Body of pancreas (tissue), 4 donors: ENCODE results near the gene ELAVL2.

Source experiments
- POLR2A ChIP-seq, 3 donors: fragments of 450-650 bp; IDR thresholded peaks; one replicate each; pipeline ENCODE4 v1.6.1; 2016; ENCODE audit warnings: antibody characterized with exemption in 3 of 3, mild to moderate bottlenecking in 2 of 3
- TF ChIP-seq, protein P1 (sequence below), 7 experiments: fragments of 450-650 bp in 4 of 7; fragments of 200-600 bp in 3 of 7; sonication (generic) in 3 of 7; IDR thresholded peaks; one replicate each; pipeline ENCODE4 v1.5.1; 2016 to 2019; ENCODE audit warnings: antibody characterized with exemption in 7 of 7

DNA sequence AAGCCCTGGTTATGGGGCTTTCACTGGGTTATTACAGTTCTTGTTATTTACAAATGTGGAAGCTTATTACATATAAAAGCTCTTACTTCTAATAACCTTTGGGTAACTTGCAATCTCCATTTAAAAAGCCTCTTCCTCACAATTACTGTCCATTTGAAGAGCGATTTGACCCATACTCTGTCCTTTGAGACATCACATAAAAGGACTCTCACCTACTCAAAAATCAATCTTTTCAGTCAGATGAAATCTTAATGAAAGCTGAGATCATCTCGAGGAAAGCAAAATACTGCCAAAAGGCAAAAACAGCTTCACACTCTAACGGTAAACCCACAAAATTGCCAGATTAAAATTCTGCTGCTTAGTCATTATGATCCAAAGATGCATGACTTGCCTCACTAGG is 29.8 kb downstream of the ELAVL2 start:
- TF ChIP-seq, protein P1, sequence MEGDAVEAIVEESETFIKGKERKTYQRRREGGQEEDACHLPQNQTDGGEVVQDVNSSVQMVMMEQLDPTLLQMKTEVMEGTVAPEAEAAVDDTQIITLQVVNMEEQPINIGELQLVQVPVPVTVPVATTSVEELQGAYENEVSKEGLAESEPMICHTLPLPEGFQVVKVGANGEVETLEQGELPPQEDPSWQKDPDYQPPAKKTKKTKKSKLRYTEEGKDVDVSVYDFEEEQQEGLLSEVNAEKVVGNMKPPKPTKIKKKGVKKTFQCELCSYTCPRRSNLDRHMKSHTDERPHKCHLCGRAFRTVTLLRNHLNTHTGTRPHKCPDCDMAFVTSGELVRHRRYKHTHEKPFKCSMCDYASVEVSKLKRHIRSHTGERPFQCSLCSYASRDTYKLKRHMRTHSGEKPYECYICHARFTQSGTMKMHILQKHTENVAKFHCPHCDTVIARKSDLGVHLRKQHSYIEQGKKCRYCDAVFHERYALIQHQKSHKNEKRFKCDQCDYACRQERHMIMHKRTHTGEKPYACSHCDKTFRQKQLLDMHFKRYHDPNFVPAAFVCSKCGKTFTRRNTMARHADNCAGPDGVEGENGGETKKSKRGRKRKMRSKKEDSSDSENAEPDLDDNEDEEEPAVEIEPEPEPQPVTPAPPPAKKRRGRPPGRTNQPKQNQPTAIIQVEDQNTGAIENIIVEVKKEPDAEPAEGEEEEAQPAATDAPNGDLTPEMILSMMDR (IDR thresholded peaks at IDR 0.05), result no peak
- TF ChIP-seq POLR2A (IDR thresholded peaks at IDR 0.05), result no peak
